Measurements from ENCODE around the gene LST1. TPM values are rescaled to one million over a fixed set of nuclear protein-coding genes. Genes with fewer than 3 reads are reported as not detected.

The LST1 gene
- total RNA-seq, 1 experiment from 2014 or later = not detected

GRCh38 chr6:31546339-31546957 is 39.6 kb upstream of the LST1 start, which contains the start of gene ATP6V1G2:
Gene ATP6V1G2, minus strand, starts transcription at chr6:31546608. Its CDS starts 49 bp downstream, at chr6:31546559.
- Histone ChIP-seq H4K20me1 (ENCODE audit: low read length) (no peaks in the 10 kb centered on the region), H3K9ac (ENCODE audit: low read length) (peak within 1 kb of the TSS; percentile 97), H3K36me3 (ENCODE audit: low read depth, low read length) (peaks cover 8% of the 10 kb centered on the region; the same call in 1 of the 2 replicates), H2AFZ (ENCODE audit: low read length) (peak within 1 kb of the TSS; percentile 82), H3K4me1 (ENCODE audit: insufficient read depth, low read length) (peaks cover 20% of the 10 kb centered on the region), H3K79me2 (ENCODE audit: low read length) (peaks cover 37% of the 10 kb centered on the region), H3K27me3 (ENCODE audit: low read length) (no peaks in the 10 kb centered on the region), H3K9me3 (ENCODE audit: low read length) (no peaks in the 10 kb centered on the region), H3K4me3 (ENCODE audit: low read length) (peak within 1 kb of the TSS; percentile 76), H3K4me2 (ENCODE audit: low read length) (peak within 1 kb of the TSS; percentile 96), H3K9me2 (replicated peaks; ENCODE audit: low read length) (no peaks in the 10 kb centered on the region), H3K27ac (ENCODE audit: low read length) (peak within 1 kb of the TSS; percentile 41; the same call in 1 of the 2 replicates), H3F3A (ENCODE audit: low read length, unreplicated experiment) (no peaks in the 10 kb centered on the region)
- no TSS peak for BruUV-seq (replicated peaks)
- ATAC-seq = peak; percentile 72
- intact Hi-C loops (cut with micrococcal nuclease) = loop anchor here (1.0 to 5.0 kb wide), 3 partner anchors 52 to 121 kb away; partner anchors contain the start of genes CSNK2B and LY6G5B
- ChIA-PET POLR2A (ENCODE audit: unreplicated experiment) (no interaction called here), CTCF (interaction anchor here (0.5 to 2.1 kb wide), 3 partner anchors 49 to 63 kb away, joined by 3 to 9 read pairs (median 6); no protein-coding TSS in a partner anchor)
- TF ChIP-seq EZH2phosphoT487 (IDR thresholded peaks at IDR 0.05; ENCODE audit: borderline replicate concordance, low read length) = no peak
- peak; percentile 97 for TF ChIP-seq CTCF (conservative IDR thresholded peaks at IDR 0.05; ENCODE audit: low read depth, low read length)
- TF ChIP-seq EZH2 (IDR thresholded peaks at IDR 0.05; ENCODE audit: low read length, unreplicated experiment) = no peak
- DNase-seq = peak; percentile 96

GRCh38 chr6:31546958-31547726 is 38.9 kb upstream of the LST1 start, which contains the start of gene NFKBIL1:
Gene NFKBIL1, plus strand, starts transcription at chr6:31547608. Its CDS starts 87 bp downstream, at chr6:31547695.
- ATAC-seq = peak; percentile 81
- Histone ChIP-seq H3K79me2 (ENCODE audit: low read length) (peaks cover 33% of the 10 kb centered on the region), H3K27ac (ENCODE audit: low read length) (peak within 1 kb of the TSS; percentile 41), H3K27me3 (ENCODE audit: low read length) (no peaks in the 10 kb centered on the region), H3K4me3 (ENCODE audit: low read length) (peak within 1 kb of the TSS; percentile 76), H3K4me1 (ENCODE audit: insufficient read depth, low read length) (peaks cover 20% of the 10 kb centered on the region), H2AFZ (ENCODE audit: low read length) (peak within 1 kb of the TSS; percentile 82), H3K9ac (ENCODE audit: low read length) (peak within 1 kb of the TSS; percentile 97), H3F3A (ENCODE audit: low read length, unreplicated experiment) (no peaks in the 10 kb centered on the region), H3K9me3 (ENCODE audit: low read length) (no peaks in the 10 kb centered on the region), H3K9me2 (replicated peaks; ENCODE audit: low read length) (no peaks in the 10 kb centered on the region), H3K4me2 (ENCODE audit: low read length) (peak within 1 kb of the TSS; percentile 96), H4K20me1 (ENCODE audit: low read length) (no peaks in the 10 kb centered on the region), H3K36me3 (ENCODE audit: low read depth, low read length) (peaks cover 8% of the 10 kb centered on the region; the same call in 1 of the 2 replicates)
- no TSS peak for BruUV-seq (replicated peaks)
- POLR2A ChIA-PET (ENCODE audit: unreplicated experiment) = interaction anchor here (0.6 to 0.7 kb wide), 2 partner anchors 85 to 1427 kb away, joined by 3 read pairs; no protein-coding TSS in a partner anchor
- CTCF ChIA-PET = interaction anchor here (0.6 to 2.1 kb wide), 3 partner anchors 51 to 278 kb away, joined by 3 to 9 read pairs (median 4); no protein-coding TSS in a partner anchor
- TF ChIP-seq CTCF (conservative IDR thresholded peaks at IDR 0.05; ENCODE audit: low read depth, low read length) = no peak
- no peak for TF ChIP-seq EZH2phosphoT487 (IDR thresholded peaks at IDR 0.05; ENCODE audit: borderline replicate concordance, low read length)
- no peak for TF ChIP-seq EZH2 (IDR thresholded peaks at IDR 0.05; ENCODE audit: low read length, unreplicated experiment)
- intact Hi-C loops (cut with micrococcal nuclease) = loop anchor here (1.0 to 5.0 kb wide), 3 partner anchors 51 to 120 kb away; partner anchors contain the start of genes CSNK2B and LY6G5B
- peak; percentile 95 for DNase-seq

Measured in PC-3 (cell line).